OCI-LY7 (cell line): ENCODE results near the gene ETFBKMT. TPM values are rescaled to one million over a fixed set of nuclear protein-coding genes. Genes with fewer than 3 reads are reported as not detected.
A peak's percentile ranks its signal among the peaks of the same experiment; 100 is the strongest.

Source experiments
- BruUV-seq: library from RNA; stranded (reverse); fragments of 400-500 nt; replicated peaks from 2 replicates; lab custom pipeline; 2021; lab: Mats Ljungman, UMichigan
- CTCF ChIA-PET: fragments of 300-600 bp; sonication (Branson Sonifier 250); formaldehyde crosslinking; loops from one replicate; lab custom pipeline; 2022; ENCODE audit warnings: antibody characterized with exemption; ENCODE audit not compliant: unreplicated experiment; lab: Charles Lee
- POLR2A ChIA-PET: fragments of 300-600 bp; sonication (Branson Sonifier 250); formaldehyde crosslinking; loops from one replicate; lab custom pipeline; 2022; ENCODE audit warnings: antibody characterized with exemption; lab: Charles Lee
- DNase-seq: peaks from one replicate; pipeline ENCODE4 v3.0.0-alpha.2; 2015; ENCODE audit warnings: low spot score
- H2AFZ ChIP-seq: fragments of 200-600 bp; sonication (generic), shearing (Covaris generic); 2 replicates; pipeline ENCODE4 v1.6.1; 2014; ENCODE audit warnings: mild to moderate bottlenecking, antibody characterized with exemption, low read length, moderate library complexity
- H3K27ac ChIP-seq: fragments of 200-600 bp; sonication (generic); 2 replicates; pipeline ENCODE4 v1.5.1; 2014; ENCODE audit warnings: mixed run types, low read depth, mild to moderate bottlenecking, moderate library complexity, low read length, inconsistent platforms; ENCODE audit not compliant: poor library complexity, severe bottlenecking
- H3K36me3 ChIP-seq: fragments of 200-600 bp; sonication (generic); 2 replicates; pipeline ENCODE4 v1.6.1; 2014; ENCODE audit warnings: mild to moderate bottlenecking, antibody characterized with exemption, low read length, moderate library complexity, mixed read lengths; ENCODE audit not compliant: insufficient read depth
- H3K4me1 ChIP-seq: fragments of 200-600 bp; sonication (generic); 2 replicates; pipeline ENCODE4 v1.5.1; 2014; ENCODE audit warnings: mild to moderate bottlenecking, low read length; ENCODE audit not compliant: insufficient read depth, poor library complexity, severe bottlenecking
- H3K4me2 ChIP-seq: fragments of 200-600 bp; sonication (generic); 2 replicates; pipeline ENCODE4 v1.6.1; 2014; ENCODE audit warnings: mild to moderate bottlenecking, low read length
- H3K4me3 ChIP-seq: fragments of 200-600 bp; sonication (generic); 2 replicates; pipeline ENCODE4 v1.5.1; 2014; ENCODE audit warnings: mild to moderate bottlenecking, low read depth, low read length; ENCODE audit not compliant: poor library complexity, severe bottlenecking
- H3K79me2 ChIP-seq: fragments of 200-600 bp; sonication (generic); 2 replicates; pipeline ENCODE4 v1.6.1; 2016; ENCODE audit warnings: low read depth, mild to moderate bottlenecking, low read length, moderate library complexity, mixed read lengths; ENCODE audit not compliant: insufficient read depth
- H3K9me2 ChIP-seq: fragments of 200-600 bp; sonication (generic); 2 replicates; pipeline ENCODE4 v1.6.1; 2016; ENCODE audit warnings: mild to moderate bottlenecking, low read length, mixed read lengths; ENCODE audit not compliant: insufficient read depth
- H3K9me3 ChIP-seq: fragments of 200-600 bp; sonication (generic); 2 replicates; pipeline ENCODE4 v1.6.1; 2014; ENCODE audit warnings: mild to moderate bottlenecking, mixed run types, low read length, mixed read lengths
- H4K20me1 ChIP-seq: fragments of 200-600 bp; sonication (generic); 2 replicates; pipeline ENCODE4 v1.6.1; 2014; ENCODE audit warnings: mild to moderate bottlenecking, antibody characterized with exemption, low read length, moderate library complexity, mixed read lengths; ENCODE audit not compliant: insufficient read depth
- EZH2phosphoT487 ChIP-seq: fragments of 200-600 bp; sonication (generic); IDR thresholded peaks from 2 replicates; pipeline ENCODE4 v1.6.1; 2018; ENCODE audit warnings: low read depth, borderline replicate concordance, mild to moderate bottlenecking, mixed run types, antibody characterized with exemption, low read length, moderate library complexity, mixed read lengths
- intact Hi-C: fragments of 100-400 bp; cut with micrococcal nuclease; formaldehyde crosslinking; loops from one replicate; pipeline ENCODE4 v1.10.0; 2022; ENCODE audit not compliant: unreplicated experiment
- total RNA-seq, 2 experiments: library from RNA; depleted of rRNA in 1 of 2; stranded (reverse); fragments of >200 nt in 1 of 2; shearing (Covaris generic) in 1 of 2; gene quantifications; 2 replicates each; pipeline ENCODE4 v1.2.3, GENCODE V29; 2014 to 2022
- TF ChIP-seq, protein P1 (sequence below): fragments of 200-600 bp; sonication (generic); conservative IDR thresholded peaks from 2 replicates; pipeline ENCODE4 v1.5.1; 2014; ENCODE audit warnings: mild to moderate bottlenecking, antibody characterized with exemption, low read length, moderate library complexity, mixed read lengths

The ETFBKMT gene
- total RNA-seq, 2 experiments from 2014 or later, result 0.92 to 2.8 TPM

DNA sequence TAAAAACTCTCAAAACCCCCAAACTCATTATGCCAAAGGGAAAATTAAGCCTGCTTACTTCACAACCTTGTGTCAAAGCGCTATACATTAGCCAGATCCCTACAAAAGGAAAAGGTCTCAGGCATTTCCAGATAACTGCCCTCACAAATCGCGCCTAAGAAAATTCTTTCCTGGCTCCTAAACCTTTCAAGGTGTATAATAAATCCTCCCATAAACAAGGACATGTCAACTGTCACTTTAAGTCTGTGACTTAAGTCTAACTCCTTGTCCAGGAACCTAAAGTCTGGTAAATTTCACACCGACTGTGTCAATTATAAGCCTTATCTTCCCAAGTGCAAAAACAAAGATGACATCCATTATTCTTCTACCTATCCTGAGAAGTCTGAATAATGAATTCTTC, 4.3 kb upstream of the ETFBKMT start:
- Histone ChIP-seq H3K4me3 (no peak overlapping the region), H3K9me3 (no peaks in the 10 kb centered on the region), H3K4me1 (peaks cover 25% of the 10 kb centered on the region), H3K27ac (no peak overlapping the region), H3K4me2 (no peak overlapping the region), H3K79me2 (no peaks in the 10 kb centered on the region), H3K36me3 (no peaks in the 10 kb centered on the region), H2AFZ (no peak overlapping the region; the same call in 1 of the 2 replicates), H4K20me1 (no peaks in the 10 kb centered on the region), H3K9me2 (no peaks in the 10 kb centered on the region)
- BruUV-seq, result no TSS peak
- intact Hi-C loops, result loop anchor here (5.0 to 10.0 kb wide), 5 partner anchors 253 to 800 kb away; partner anchors contain the start of gene FGD4
- ChIA-PET CTCF (no interaction called here), POLR2A (no interaction called here)
- TF ChIP-seq, protein P1, sequence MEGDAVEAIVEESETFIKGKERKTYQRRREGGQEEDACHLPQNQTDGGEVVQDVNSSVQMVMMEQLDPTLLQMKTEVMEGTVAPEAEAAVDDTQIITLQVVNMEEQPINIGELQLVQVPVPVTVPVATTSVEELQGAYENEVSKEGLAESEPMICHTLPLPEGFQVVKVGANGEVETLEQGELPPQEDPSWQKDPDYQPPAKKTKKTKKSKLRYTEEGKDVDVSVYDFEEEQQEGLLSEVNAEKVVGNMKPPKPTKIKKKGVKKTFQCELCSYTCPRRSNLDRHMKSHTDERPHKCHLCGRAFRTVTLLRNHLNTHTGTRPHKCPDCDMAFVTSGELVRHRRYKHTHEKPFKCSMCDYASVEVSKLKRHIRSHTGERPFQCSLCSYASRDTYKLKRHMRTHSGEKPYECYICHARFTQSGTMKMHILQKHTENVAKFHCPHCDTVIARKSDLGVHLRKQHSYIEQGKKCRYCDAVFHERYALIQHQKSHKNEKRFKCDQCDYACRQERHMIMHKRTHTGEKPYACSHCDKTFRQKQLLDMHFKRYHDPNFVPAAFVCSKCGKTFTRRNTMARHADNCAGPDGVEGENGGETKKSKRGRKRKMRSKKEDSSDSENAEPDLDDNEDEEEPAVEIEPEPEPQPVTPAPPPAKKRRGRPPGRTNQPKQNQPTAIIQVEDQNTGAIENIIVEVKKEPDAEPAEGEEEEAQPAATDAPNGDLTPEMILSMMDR, result no peak
- TF ChIP-seq EZH2phosphoT487, result no peak
- no peak for DNase-seq

DNA sequence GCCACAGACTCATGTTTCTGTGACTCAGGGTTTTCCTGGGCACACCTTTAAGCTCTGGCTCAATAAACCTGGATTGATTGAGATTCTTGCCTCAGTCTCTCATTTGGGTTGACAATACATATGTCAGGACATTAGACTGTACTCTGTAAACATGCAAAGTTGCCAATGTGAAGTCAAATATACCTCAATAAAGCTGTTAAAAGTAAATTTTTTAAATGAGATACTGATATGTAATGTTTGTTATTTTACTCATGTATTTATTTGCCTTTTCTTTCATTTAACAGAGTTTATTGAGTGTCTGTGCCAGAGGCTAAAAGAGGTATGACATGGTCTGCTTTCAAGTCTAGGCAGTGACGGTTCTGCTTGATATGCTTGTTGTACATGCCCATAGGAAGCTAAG, 3.7 kb upstream of the ETFBKMT start:
- no peak for TF ChIP-seq EZH2phosphoT487
- TF ChIP-seq, protein P1, result no peak
- H3K4me3 ChIP-seq, result no peak overlapping the region
- DNase-seq, result no peak
- no peaks in the 10 kb centered on the region for H3K9me2 ChIP-seq
- H3K79me2 ChIP-seq, result no peaks in the 10 kb centered on the region
- no TSS peak for BruUV-seq
- no peaks in the 10 kb centered on the region for H4K20me1 ChIP-seq
- intact Hi-C loops, result loop anchor here (5.0 to 10.0 kb wide), 5 partner anchors 253 to 799 kb away; partner anchors contain the start of gene FGD4
- H3K4me1 ChIP-seq, result peaks cover 31% of the 10 kb centered on the region
- no peak overlapping the region for H3K4me2 ChIP-seq
- H3K36me3 ChIP-seq, result no peaks in the 10 kb centered on the region
- peak overlapping the region; percentile 30; the same call in 1 of the 2 replicates for H2AFZ ChIP-seq
- ChIA-PET POLR2A (interaction anchor here (0.6 to 0.7 kb wide), 2 partner anchors 284 to 402 kb away, joined by 3 read pairs; no protein-coding TSS in a partner anchor), CTCF (no interaction called here)
- H3K9me3 ChIP-seq, result no peaks in the 10 kb centered on the region; the same call in 1 of the 2 replicates
- no peak overlapping the region for H3K27ac ChIP-seq

DNA sequence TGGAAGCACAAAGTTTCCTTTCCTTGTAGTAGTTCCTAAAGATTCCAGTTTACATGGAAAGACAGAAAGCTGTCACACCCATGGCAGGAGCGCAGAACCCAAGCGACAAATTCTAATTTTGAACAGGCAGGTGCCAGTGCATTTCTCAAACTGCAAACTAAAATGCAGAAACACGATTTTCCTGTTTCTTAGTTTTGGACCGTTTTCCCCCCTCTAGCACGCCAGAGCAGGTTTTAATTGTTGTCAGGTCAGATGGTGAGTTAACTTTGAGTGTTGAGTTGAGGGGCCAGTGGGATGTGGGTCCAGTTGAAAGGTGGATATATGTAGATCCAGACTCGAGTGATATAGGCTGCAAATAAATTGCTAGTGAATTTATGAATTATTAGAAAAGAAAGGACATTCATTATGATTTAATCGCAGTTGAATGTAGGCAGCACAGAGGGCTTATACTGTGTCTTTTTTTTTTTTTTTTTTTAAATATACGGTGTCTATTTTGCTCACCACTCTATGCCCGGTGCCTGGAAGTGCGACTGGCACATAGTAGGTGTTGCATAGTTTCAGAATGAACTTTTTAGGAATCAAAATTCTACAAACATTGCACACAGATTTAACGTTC, 909 bp upstream of the ETFBKMT start:
- POLR2A ChIA-PET, result interaction anchor here (0.6 to 1.1 kb wide), 6 partner anchors 20 to 1304 kb away, joined by 3 to 5 read pairs (median 4); no protein-coding TSS in a partner anchor
- DNase-seq, result no peak
- no peaks in the 10 kb centered on the region; the same call in 1 of the 2 replicates for H3K9me3 ChIP-seq
- H3K27ac ChIP-seq, result peak overlapping the region; percentile 86
- peak overlapping the region; percentile 91 for H2AFZ ChIP-seq
- H3K4me2 ChIP-seq, result peak overlapping the region; percentile 68
- H3K79me2 ChIP-seq, result no peaks in the 10 kb centered on the region
- H4K20me1 ChIP-seq, result no peaks in the 10 kb centered on the region
- CTCF ChIA-PET, result interaction anchor here (1.0 kb wide), 1 partner anchor 15 kb away, joined by 3 read pairs; no protein-coding TSS in a partner anchor
- TF ChIP-seq EZH2phosphoT487, result no peak
- TF ChIP-seq, protein P1, result no peak
- H3K36me3 ChIP-seq, result no peaks in the 10 kb centered on the region; the same call in 1 of the 2 replicates
- no peaks in the 10 kb centered on the region for H3K9me2 ChIP-seq
- peak overlapping the region; percentile 86 for H3K4me3 ChIP-seq
- intact Hi-C loops, result loop anchor here (1.0 to 10.0 kb wide), 8 partner anchors 70 to 796 kb away; partner anchors contain the start of gene FGD4
- peaks cover 20% of the 10 kb centered on the region for H3K4me1 ChIP-seq
- no TSS peak for BruUV-seq
